DND-41 (cell line): ENCODE results near the gene MANSC4.

Source experiments
- ATAC-seq: fragments of 200-7000 bp; cut with Tn5 transposase; 3 replicates; pipeline ENCODE4 v1.9.1; 2021; ENCODE audit warnings: low read depth; ENCODE audit not compliant: insufficient read depth
- DNase-seq: peaks from one replicate; pipeline ENCODE4 v3.0.0-alpha.2; 2020
- H2AFZ ChIP-seq: 2 replicates; pipeline ENCODE4 v1.6.0; 2012; ENCODE audit warnings: low read depth, low read length
- H3K27ac ChIP-seq: 2 replicates; pipeline ENCODE4 v1.5.1; 2012; ENCODE audit warnings: low read length, inconsistent platforms
- H3K27me3 ChIP-seq: fragments of 200-600 bp; sonication (generic); 2 replicates; pipeline ENCODE4 v1.6.0; 2012; ENCODE audit warnings: low read length, mild to moderate bottlenecking, inconsistent platforms; ENCODE audit not compliant: insufficient read depth, poor library complexity
- H3K36me3 ChIP-seq: 2 replicates; pipeline ENCODE4 v1.5.1; 2012; ENCODE audit warnings: low read length, inconsistent platforms; ENCODE audit not compliant: insufficient read depth
- H3K4me1 ChIP-seq: 2 replicates; pipeline ENCODE4 v1.5.1; 2012; ENCODE audit warnings: mild to moderate bottlenecking, low read length; ENCODE audit not compliant: insufficient read depth
- H3K4me2 ChIP-seq: 2 replicates; pipeline ENCODE4 v1.6.0; 2012; ENCODE audit warnings: mild to moderate bottlenecking, moderate library complexity, low read length, inconsistent platforms; ENCODE audit not compliant: insufficient read depth
- H3K4me3 ChIP-seq, 2 experiments: fragments of 200-600 bp in 1 of 2; shearing (Covaris generic) in 1 of 2; 2 replicates each; pipeline ENCODE4 v1.5.1; 2012 to 2016; ENCODE audit warnings: inconsistent platforms in 2 of 2, low read length in 2 of 2, mild to moderate bottlenecking in 2 of 2, low read depth in 1 of 2, moderate library complexity in 1 of 2
- H3K79me2 ChIP-seq: 2 replicates; pipeline ENCODE4 v1.6.0; 2012; ENCODE audit warnings: low read length, inconsistent platforms; ENCODE audit not compliant: insufficient read depth
- H3K9ac ChIP-seq: 2 replicates; pipeline ENCODE4 v1.6.0; 2012; ENCODE audit warnings: low read depth, mild to moderate bottlenecking, inconsistent platforms, low read length, moderate library complexity
- H3K9me3 ChIP-seq: 2 replicates; pipeline ENCODE4 v1.5.1; 2012; ENCODE audit warnings: low read length, moderate library complexity, mild to moderate bottlenecking, inconsistent platforms; ENCODE audit not compliant: insufficient read depth, severe bottlenecking
- H4K20me1 ChIP-seq: 2 replicates; pipeline ENCODE4 v1.6.0; 2012; ENCODE audit warnings: low read length; ENCODE audit not compliant: insufficient read depth
- EZH2 ChIP-seq: IDR thresholded peaks from 3 replicates; pipeline ENCODE4 v1.6.1; 2012; ENCODE audit warnings: borderline replicate concordance, low read depth, mild to moderate bottlenecking, moderate library complexity, low read length, inconsistent platforms; ENCODE audit not compliant: severe bottlenecking
- TF ChIP-seq, protein P1 (sequence below): IDR thresholded peaks from 2 replicates; pipeline ENCODE4 v1.5.1; 2012; ENCODE audit warnings: borderline replicate concordance, low read length, moderate library complexity, mild to moderate bottlenecking; ENCODE audit not compliant: poor library complexity, severe bottlenecking; ENCODE audit errors: extremely low read depth

MANSC4 gene

DNA sequence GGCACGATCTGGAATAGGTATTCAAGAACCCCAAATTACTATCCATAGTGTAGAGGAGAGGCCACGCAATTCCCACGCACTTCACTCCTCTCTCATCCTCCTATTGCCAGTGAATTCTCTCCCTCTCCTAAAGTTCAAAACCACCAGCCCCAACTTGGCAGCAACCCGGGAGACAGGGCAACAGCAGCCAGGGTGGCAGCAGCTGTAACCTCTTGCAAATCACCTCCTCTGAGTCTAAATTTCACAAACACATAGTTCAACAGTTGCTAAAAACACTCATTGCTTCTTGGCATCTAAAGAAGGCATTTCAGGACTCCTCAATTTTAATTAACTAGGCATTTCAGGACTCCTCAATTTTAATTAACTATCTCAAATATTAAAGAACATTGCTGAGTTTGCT is 37.7 kb upstream of the MANSC4 start:
- H3K27ac ChIP-seq: no peak overlapping the region
- no peaks in the 10 kb centered on the region for H4K20me1 ChIP-seq
- no peaks in the 10 kb centered on the region for H3K27me3 ChIP-seq
- H3K36me3 ChIP-seq: no peaks in the 10 kb centered on the region
- peaks cover 5% of the 10 kb centered on the region; the same call in 1 of the 2 replicates for H3K4me1 ChIP-seq
- no peaks in the 10 kb centered on the region for H3K79me2 ChIP-seq
- H2AFZ ChIP-seq: no peak overlapping the region
- H3K4me2 ChIP-seq: no peak overlapping the region
- TF ChIP-seq, protein P1, sequence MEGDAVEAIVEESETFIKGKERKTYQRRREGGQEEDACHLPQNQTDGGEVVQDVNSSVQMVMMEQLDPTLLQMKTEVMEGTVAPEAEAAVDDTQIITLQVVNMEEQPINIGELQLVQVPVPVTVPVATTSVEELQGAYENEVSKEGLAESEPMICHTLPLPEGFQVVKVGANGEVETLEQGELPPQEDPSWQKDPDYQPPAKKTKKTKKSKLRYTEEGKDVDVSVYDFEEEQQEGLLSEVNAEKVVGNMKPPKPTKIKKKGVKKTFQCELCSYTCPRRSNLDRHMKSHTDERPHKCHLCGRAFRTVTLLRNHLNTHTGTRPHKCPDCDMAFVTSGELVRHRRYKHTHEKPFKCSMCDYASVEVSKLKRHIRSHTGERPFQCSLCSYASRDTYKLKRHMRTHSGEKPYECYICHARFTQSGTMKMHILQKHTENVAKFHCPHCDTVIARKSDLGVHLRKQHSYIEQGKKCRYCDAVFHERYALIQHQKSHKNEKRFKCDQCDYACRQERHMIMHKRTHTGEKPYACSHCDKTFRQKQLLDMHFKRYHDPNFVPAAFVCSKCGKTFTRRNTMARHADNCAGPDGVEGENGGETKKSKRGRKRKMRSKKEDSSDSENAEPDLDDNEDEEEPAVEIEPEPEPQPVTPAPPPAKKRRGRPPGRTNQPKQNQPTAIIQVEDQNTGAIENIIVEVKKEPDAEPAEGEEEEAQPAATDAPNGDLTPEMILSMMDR: no peak
- TF ChIP-seq EZH2: no peak
- no peak overlapping the region for H3K9ac ChIP-seq
- DNase-seq (no peak), ATAC-seq (no peak)
- H3K4me3 ChIP-seq: no peak overlapping the region
- no peaks in the 10 kb centered on the region for H3K9me3 ChIP-seq

DNA sequence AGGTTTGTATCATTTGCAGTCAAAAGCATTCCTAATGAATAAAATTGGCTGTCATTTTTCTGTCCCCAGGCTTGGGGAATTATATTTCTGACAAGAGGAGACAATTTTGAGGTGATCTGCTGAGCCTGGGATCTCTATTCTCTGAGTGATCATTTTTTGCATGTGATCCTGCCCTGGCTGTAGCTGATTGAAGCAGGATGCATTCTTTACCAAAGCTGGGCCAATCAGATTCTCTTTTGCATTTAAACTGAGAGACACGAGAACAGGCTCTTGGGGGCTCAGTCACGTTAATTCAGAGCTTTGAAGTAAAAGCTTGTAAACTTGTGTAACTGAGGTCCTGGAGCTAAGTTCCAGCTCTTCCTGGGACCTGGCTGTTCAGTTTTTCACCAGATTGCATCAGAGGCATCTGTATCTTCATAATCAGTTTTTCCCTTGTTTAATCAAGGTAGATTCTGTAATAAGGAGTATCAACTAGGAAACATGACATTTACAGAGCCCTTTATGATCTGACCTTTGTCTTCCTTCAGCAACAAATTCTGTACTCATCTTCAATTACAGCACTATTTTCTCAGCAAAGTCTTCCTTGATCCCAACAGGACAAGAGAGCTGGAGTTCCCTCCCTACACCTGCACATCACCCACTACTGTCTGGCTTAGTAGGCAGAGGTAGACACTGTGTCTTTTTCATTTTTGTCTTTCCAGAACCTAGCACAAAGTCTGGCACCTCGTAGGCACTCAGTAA is 35.0 kb upstream of the MANSC4 start:
- H2AFZ ChIP-seq: no peak overlapping the region

DNA sequence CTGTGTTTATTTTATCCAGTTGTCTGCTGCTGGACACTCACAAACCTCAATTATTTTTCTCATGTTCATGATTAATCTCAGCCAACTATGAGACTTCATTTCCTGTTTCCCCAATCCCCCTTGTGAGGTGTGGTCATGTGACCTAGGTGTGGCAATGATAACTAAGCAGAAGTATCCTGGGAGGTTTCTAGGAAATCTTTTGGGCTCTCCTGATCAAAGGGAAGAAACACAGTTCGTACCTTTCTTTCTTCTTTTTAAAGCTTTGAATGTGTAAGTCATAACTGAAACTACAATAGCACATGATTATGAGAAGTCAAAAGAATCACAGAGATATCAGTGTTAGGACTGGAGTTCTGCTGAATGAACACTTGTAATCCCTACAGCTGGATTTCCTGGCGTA is 34.4 kb upstream of the MANSC4 start:
- Histone ChIP-seq H3K4me2 (no peak overlapping the region), H3K27ac (no peak overlapping the region)

More for the DNA sequence above, 35.0 kb upstream of the MANSC4 start:
- ATAC-seq (no peak), DNase-seq (no peak)
- H3K27me3 ChIP-seq: no peaks in the 10 kb centered on the region
- H4K20me1 ChIP-seq: no peaks in the 10 kb centered on the region
- H3K4me1 ChIP-seq: peaks cover 5% of the 10 kb centered on the region; the same call in 1 of the 2 replicates
- no peak overlapping the region for H3K9ac ChIP-seq
- H3K27ac ChIP-seq: no peak overlapping the region
- H3K4me3 ChIP-seq: no peak overlapping the region
- no peak for TF ChIP-seq EZH2
- TF ChIP-seq, protein P1: no peak
- no peaks in the 10 kb centered on the region for H3K9me3 ChIP-seq
- no peaks in the 10 kb centered on the region for H3K79me2 ChIP-seq
- no peaks in the 10 kb centered on the region for H3K36me3 ChIP-seq
- H3K4me2 ChIP-seq: no peak overlapping the region

More for the DNA sequence above, 34.4 kb upstream of the MANSC4 start:
- no peaks in the 10 kb centered on the region for H4K20me1 ChIP-seq
- no peaks in the 10 kb centered on the region for H3K36me3 ChIP-seq
- H3K79me2 ChIP-seq: no peaks in the 10 kb centered on the region
- ATAC-seq: no peak
- no peak overlapping the region for H2AFZ ChIP-seq
- H3K9me3 ChIP-seq: no peaks in the 10 kb centered on the region
- TF ChIP-seq EZH2: no peak
- TF ChIP-seq, protein P1: no peak
- H3K4me1 ChIP-seq: peaks cover 5% of the 10 kb centered on the region; the same call in 1 of the 2 replicates
- DNase-seq: no peak
- no peak overlapping the region for H3K4me3 ChIP-seq
- no peaks in the 10 kb centered on the region for H3K27me3 ChIP-seq
- H3K9ac ChIP-seq: no peak overlapping the region
